Skin epidermis (tissue), 12 donors: Measurements from ENCODE around the gene ITPR3.

ENCODE experiments used
- H3K27ac ChIP-seq, 21 experiments: fragments of 200-600 bp; sonication (generic) in 11 of 21; one replicate each; pipeline ENCODE4 v1.5.0; 2020; ENCODE audit warnings: mild to moderate bottlenecking in 3 of 21, inconsistent platforms in 2 of 21, moderate library complexity in 2 of 21
- H3K4me3 ChIP-seq, 7 experiments: fragments of 200-600 bp; sonication (generic) in 2 of 7; one replicate each; pipeline ENCODE4 v1.5.0; 2020; ENCODE audit warnings: inconsistent platforms in 2 of 7, mild to moderate bottlenecking in 2 of 7, moderate library complexity in 1 of 7

Gene ITPR3

DNA sequence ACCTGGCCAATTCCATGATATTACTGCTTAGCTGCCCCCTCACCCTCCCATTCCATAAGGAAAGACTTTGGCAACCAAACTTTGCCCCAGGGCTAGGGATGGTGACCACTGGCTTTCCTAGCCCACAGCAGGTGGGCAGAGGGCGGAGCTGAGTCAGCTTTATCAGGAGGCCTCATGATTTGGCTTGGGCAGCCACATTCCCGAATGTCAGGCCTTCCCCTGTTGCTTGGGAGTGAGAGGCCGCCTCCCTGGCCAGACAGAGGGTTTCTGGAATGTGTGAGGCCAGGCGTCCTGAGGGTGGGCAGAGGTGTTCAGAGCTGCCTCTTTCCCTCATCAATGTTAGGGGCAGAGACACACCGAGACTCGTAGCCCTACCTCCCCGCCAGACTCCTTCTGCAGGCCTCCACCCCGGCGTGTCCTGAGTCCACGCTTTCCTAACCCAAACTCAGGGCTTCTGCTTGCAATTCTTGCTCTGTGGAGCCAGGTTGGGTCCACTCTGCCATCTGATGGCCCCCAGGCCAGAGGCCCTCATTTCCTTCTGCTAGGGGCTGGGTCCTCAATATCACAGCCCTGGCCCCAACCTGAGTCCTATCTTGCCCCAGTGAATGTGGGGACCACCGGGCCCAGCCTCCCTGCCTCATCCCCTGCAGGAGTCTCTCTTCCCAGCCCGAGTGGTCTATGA, 71.1 kb downstream of the ITPR3 start:
- no peak overlapping the region for H3K4me3 ChIP-seq
- peak overlapping the region in 19 of 21 experiments; percentile 11 to 91 (median 73) for H3K27ac ChIP-seq

DNA sequence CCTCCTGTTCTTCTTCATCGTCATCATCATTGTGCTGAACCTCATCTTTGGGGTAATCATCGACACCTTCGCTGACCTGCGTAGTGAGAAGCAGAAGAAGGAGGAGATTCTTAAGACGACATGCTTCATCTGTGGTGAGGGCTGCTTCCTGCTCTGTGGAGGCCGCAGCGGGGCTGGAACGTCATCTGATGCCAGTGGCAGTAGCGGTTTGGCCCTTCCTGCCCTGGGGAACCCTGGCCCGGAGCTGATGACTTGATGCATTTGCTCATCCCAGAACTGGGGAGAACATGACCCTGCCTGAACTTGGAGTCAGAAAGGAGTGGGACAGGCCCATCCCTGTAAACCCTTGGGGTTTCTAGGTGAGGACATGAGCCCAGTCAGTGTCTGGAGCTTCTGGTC, 71.6 kb downstream of the ITPR3 start:
- H3K27ac ChIP-seq = peak overlapping the region in 18 of 21 experiments; percentile 35 to 91 (median 73)
- no peak overlapping the region for H3K4me3 ChIP-seq

DNA sequence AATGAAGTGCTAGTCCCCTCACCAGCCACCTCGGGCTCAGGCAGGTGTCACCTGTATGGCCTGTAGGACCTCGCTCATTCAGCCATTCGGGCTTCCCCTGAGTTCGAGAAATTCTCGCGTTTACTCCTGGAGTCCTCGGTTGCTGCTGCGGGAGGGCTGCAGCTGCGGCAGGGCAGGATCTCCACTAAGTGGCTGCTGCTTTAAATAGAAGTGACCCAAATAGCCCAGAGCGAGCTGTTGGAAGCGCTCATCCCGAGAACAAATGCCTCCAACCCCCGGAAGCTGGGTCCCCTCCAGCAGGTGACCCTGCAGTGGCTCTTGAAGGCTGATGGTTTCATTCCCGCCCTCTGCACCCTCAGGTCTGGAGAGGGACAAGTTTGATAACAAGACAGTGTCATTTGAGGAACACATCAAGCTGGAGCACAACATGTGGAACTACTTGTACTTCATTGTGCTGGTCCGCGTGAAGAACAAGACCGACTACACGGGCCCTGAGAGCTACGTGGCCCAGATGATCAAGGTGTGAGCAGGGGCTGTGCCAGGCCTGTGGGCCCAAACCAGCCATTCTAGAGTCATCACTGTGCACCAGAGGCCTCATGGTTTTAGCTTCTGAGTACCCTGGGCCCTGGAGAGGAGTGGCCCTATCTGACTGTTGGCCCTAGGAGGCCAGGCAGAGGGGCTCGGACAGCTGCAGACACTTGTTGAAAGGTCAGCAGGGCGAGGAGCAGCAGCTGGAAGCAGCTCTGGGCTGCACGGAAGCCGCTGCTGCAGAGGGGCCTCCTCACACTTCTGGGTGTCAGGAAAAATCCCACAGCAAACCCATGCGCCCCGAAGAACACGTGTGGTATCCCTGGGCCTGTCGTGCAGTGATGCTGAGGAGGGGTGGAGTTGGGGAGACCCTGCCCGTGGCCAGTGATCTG, 72.3 kb downstream of the ITPR3 start:
- peak overlapping the region in 18 of 21 experiments; percentile 28 to 91 (median 73) for H3K27ac ChIP-seq

DNA sequence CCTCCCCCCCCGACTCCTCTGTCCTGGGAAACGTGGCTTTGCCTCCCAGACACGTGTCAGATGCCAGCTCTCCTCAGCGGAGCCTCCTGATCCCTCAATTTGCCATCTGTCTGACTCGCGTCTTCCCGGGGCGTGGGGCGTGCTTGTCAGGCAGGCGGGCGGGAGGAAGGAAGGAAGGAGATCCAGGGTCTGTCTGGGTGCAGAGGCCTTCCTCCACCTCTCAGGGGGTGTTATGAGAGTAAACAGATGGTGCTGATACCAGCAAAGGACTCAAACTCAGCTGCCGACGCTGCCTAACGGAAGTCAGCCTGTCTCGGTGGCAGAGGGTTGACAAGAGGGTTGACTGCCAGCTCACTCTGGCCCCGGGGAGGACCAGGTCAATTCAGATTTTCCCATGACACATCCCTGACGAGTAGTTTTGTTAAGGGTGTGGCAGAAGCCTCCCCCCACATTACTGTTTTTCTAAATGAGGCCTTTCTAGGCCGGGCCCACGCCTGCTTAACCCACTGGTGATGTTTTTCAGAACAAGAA, 73.3 kb downstream of the ITPR3 start:
- Histone ChIP-seq H3K27ac (peak overlapping the region in 19 of 21 experiments; percentile 26 to 91 (median 73)), H3K4me3 (no peak overlapping the region)

More for the DNA sequence above, 72.3 kb downstream of the ITPR3 start:
- H3K4me3 ChIP-seq = no peak overlapping the region

DNA sequence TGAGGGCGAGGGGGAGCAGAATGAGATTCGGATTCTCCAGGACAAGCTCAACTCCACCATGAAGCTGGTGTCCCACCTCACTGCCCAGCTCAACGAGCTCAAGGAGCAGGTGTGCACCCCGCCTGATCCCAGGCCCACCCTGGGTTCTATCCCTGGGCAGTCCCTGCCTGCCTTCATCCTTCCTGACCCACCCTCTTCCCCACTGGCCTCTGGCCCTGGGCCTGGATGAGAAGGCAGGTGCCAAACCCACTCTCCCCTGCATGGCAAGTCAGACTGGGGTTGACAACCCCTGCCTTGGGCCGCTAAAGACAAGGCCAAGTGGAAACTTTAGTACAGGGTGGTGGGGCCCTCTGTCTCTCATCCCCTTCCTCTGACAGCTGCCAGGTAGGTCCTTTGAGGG, 73.9 kb downstream of the ITPR3 start:
- H3K27ac ChIP-seq = peak overlapping the region in 19 of 21 experiments; percentile 26 to 91 (median 73)

DNA sequence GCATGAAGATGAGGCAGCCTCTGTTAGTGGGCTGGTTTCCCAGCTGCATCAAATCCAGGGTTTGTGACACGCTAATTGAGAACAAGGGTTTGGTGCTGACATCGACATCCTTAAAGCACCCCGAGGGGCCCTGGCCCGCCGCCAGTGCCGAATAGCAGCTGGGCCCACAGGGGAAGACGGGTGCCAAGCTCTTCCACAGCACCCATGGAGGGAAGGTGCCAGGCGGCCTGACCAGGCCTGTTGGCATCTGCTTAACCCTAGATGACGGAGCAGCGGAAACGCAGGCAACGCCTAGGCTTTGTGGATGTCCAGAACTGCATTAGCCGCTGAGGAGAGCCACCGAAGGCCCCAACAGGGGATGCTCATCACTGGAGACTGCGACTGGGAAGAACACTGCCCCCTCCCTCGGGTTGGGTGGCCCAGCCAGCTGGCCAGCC, 74.3 kb downstream of the ITPR3 start:
- H3K4me3 ChIP-seq = no peak overlapping the region
- H3K27ac ChIP-seq = peak overlapping the region in 18 of 21 experiments; percentile 26 to 91 (median 75)

More for the DNA sequence above, 73.9 kb downstream of the ITPR3 start:
- no peak overlapping the region for H3K4me3 ChIP-seq

DNA sequence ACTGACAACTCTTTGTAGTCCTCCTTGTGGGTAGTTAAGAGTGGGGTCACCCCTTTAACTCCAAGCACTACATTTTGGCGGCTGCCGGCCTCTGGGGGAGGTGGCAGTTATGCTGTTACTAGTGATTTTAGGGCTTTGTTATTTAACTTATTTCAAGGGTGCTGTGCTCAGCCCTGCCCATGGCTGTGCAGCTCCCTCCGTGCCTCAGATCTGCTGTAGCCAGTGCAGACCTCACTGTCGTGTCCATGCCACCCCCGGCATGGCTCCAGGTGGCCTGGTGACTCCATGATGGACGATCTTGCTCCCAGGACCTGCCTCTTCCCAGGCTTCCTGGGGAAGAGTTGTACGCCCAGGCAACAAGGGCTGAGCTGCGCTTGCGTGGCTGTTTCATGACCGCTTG, 75.0 kb downstream of the ITPR3 start:
- H3K4me3 ChIP-seq = no peak overlapping the region
- H3K27ac ChIP-seq = peak overlapping the region in 17 of 21 experiments; percentile 23 to 91 (median 73)

DNA sequence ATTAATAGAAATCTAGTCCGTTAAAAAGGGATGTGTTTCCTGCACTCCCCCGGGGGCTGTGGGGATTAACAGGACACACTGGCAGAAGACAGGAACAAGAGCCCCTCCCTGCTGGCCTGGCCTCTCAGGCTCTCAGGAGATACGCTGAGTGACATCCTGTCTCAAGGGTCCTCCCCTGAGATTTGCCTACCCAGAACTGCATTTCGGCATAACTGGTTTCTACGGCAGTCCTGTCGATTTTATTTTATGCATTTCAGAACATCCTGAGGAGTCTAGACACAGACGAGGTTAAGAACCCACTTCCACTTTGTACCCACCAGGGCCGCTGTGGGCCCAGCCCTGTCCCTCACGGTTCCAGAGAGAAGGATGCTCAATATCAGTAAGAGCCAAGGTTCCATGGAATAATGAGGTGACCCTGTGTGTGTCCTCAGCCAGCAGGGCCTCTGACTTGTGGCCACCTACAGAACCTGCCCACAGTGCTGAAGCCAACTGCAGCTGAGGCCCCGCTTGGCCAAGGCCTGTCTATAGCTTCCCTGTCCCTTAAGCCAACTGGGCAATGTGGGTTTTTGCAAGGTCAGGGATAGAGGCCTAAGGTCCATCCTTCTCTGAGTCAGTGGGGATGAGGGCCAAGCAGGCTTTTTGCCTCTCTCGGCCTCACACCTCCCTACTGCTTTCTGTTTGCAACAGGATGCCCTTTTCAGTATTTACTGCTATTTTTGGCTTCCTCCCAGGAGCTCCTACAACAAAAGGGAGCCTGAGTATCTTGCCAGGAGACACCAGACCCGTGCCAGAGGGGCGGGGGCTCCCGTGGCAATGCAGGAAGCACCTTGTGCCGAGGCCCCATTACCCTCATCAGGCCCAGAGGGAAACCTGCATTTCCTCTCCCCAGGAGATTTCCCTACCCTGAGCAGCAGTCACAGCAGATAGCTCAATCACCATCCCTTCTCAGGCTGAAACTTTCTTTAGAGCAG, 75.7 kb downstream of the ITPR3 start:
- H3K4me3 ChIP-seq = no peak overlapping the region
- peak overlapping the region in 17 of 21 experiments; percentile 30 to 91 (median 55) for H3K27ac ChIP-seq

DNA sequence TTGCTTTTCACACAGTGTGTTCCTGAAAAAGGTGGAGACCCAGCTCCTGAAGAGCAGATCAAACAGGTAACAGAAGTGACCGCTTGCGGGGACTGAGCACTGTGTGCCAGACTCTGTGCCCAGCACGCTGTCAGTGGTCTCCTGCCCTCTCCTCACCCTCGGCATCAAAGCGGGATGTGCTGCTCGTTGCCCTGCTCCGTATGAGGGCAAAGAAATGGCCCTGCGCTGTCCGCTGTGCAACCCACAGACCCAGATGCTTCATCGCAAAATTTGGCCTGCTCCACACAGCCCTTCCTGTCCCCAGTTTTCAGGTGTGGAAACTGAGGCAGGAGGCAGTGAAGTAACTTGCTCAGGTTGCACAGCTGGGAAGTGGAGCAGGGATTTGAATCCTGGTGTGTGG, 76.7 kb downstream of the ITPR3 start:
- Histone ChIP-seq H3K27ac (peak overlapping the region in 8 of 21 experiments; percentile 10 to 91 (median 73)), H3K4me3 (no peak overlapping the region)

DNA sequence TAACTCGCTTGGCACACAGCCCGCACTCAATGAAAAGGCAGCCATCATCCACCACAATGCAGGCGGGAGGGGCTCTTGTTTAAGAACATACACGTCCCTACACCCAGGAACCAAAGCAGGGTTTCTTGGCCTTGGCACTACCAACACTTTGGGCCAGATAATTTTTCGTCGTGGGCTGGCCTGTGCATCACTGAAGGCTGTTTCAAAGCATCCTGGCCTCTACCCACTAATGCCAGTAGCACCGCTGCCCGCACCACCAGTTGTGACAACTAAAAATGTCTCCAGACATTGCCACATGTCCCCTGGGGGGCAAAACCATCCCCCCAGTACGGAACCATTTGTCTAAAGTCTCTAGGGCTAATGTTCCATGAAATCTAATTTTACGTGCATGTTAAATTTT, 77.4 kb downstream of the ITPR3 start:
- no peak overlapping the region for H3K4me3 ChIP-seq
- H3K27ac ChIP-seq = peak overlapping the region in 16 of 21 experiments; percentile 9 to 86 (median 39)

DNA sequence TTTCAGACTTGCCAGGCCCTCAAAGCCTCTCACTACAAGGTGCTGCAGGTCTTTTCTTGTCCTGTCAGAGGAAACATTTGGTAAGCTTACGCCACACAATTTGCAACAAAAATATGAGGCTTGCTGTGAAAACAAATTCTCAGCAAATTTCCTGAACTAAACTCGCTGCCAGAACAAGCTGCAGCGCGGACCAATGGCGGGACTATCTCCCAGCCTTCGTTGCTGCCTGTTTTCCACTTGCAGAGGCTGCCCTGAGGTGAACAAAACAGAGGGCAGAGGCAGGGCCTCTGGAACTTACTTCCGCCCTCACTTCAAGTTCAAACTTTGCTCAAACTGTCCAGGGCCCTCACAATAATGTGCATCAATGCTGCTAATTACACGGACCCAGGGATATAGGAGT, 78.0 kb downstream of the ITPR3 start:
- peak overlapping the region in 17 of 21 experiments; percentile 15 to 86 (median 43) for H3K27ac ChIP-seq
- no peak overlapping the region for H3K4me3 ChIP-seq

DNA sequence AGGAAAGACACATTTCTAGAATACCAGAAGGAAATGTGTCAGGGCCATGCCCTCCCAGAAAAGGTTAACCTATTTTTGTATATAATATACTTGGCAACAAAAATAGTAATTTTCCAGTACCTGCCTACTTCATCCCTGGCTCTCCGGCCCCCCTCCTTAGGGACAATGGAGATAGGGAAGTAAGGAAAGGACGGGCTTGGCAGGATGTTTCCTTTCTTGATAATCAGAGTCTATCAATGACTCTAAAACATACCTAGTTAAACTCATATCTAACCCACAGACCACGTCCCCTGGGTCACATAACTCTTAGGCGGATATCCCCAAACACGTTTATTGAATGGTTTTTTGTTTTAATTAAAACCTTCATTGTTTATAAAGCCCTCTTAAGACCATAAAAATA, 78.6 kb downstream of the ITPR3 start:
- Histone ChIP-seq H3K27ac (peak overlapping the region in 15 of 21 experiments; percentile 6 to 86 (median 45)), H3K4me3 (no peak overlapping the region)

DNA sequence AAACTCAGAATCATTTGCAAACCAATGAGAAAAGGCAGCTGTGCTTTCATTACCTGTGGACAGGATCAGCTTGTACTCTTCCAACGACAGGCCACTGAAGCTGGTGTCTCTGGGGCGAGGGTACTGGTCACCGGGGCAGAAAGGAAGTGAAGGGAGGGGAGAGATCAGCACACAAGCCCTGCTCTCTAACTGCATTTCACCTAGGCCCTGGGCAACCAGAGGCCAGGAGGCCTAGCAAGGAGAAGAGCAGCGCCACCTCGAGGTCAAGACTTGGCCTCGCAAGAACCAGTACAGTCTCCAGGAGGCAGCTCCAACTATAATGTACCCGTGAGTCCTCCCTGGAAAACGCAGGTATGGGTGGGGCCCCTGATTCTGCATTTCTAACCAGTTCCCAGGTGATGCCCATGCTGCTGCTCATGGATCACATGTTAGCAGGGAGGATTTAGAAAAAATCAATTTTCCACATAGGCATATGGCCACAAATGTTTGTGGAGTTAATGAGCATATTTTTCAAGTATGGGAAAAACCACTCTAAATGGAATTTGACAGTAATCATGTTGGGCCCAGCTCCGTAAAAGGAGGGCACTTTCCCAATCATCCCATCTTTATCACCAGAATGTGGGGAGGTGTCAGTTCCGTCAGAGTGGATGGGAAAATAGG, 79.4 kb downstream of the ITPR3 start:
- Histone ChIP-seq H3K27ac (peak overlapping the region in 13 of 21 experiments; percentile 5 to 86 (median 22)), H3K4me3 (no peak overlapping the region)

DNA sequence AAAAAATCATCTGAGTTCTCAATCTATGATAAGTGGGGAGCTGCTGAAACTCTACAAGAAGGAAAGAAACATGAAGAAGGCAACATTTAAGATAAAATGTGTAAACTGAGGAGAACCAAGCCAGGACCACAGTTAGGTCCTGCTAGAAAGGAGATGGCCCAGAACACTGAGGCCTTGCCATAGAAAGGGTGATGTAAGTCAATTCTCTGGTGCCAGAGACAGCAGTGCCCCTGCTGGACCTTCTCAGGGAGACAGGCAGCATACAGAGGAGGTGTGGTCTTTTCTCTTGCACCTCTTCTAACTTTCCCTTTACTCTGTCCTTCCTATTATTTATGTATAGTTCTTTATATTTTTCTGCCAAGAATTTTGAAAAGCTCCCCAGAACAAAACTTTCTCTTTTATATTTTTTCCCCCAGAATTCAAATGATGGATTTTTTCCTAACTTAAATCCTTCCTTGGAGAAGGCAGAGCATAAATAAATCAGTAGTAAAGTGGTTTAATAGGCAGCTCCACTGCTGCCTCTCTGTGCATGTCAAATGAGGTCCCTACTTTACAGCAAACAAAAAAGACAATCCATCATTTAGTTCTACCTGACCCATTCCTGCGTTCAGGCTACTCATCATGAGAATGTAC, 81.3 kb downstream of the ITPR3 start:
- H3K4me3 ChIP-seq = no peak overlapping the region
- peak overlapping the region in 2 of 21 experiments; percentile 12 to 34 for H3K27ac ChIP-seq

DNA sequence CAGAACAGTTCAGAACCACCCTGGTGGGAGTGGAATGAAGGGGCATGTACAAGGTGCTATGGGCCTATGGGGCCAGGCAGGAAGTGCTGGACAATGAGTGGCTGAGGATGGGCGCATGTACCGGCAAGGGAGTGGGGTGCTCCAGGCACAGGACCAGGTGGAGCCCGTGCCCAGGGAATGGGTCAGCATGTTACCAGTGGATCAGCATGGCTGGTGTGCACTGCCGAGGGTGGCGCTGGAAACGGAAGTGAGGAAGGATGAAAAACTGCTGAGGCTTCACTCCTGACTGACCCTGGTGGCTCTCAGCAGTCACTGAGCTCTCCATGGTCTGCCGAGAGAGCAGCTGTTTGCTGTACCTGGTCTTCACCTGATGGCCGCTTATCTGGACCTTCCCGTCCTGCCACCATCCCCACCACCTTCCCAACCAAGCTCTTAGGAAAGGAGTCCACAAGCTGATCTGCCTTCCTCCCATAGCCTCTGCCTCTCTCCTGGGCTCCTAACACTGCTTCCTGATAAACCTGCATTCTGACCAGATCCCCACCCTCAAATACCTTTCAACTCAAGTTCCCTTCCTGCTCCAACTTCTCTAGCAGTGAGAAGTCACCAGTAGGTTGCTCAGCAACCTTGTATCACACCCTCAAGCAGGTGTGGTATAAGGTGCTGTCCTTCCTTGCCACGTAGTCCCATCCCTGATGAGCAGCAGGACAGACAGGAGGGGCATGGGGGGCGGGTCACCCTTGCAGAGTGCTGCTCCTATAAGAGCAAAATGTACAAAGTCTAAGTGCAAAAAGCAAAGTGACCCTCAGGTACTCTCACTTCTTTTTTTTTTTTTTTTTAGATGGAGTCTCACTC, 83.3 kb downstream of the ITPR3 start:
- Histone ChIP-seq H3K27ac (no peak overlapping the region), H3K4me3 (no peak overlapping the region)

DNA sequence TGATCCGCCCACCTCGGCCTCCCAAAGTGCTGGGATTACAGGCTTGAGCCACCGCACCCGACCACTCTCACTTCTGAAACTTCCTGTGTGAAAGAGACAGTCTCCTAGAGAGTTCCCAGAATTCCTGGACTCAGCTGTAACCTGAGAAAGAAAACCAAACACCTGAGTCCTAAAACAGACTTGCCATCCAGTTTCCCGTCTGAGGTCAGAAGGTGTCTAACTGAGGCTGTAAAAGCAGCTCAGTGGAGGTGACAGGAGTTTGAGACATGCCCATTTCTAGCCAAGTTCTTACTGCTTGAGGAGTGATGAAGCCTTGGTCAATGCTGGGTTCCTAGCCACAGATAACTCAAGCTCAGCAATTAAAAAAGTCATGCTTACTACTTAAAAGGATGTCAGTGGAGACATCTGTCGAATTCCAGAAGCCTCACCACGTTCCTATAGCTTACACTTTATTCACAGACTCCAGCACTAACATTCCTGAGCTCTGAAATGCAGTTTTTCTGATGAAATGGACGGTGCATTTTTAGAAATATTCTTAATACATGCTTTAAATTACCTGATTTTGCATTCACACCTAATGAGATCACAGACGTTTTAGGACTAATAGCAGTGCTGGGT, 84.3 kb downstream of the ITPR3 start:
- Histone ChIP-seq H3K4me3 (no peak overlapping the region), H3K27ac (no peak overlapping the region)
